Frontal cortex (tissue), 4 donors: ENCODE data around the gene MBD6. TPM values are rescaled to one million over a fixed set of nuclear protein-coding genes. Genes with fewer than 3 reads are reported as not detected.
"Not testable (repeated sequence)": the region's sequence is repeated elsewhere in the genome, so short reads cannot be mapped to it uniquely, and the experiment has no call there.

ENCODE experiments used
- DNase-seq, 2 donors: peaks; one replicate each; pipeline ENCODE4 v3.0.0; 2012; ENCODE audit warnings: low spot score in 2 of 2
- FAIRE-seq: peaks from 2 replicates; lab custom pipeline; 2012; peaks lifted over from hg19 to GRCh38; lab: Jason Lieb, UNC
- total RNA-seq: library from RNA; depleted of rRNA; stranded (reverse); fragments of >200 nt; gene quantifications from one replicate; pipeline ENCODE4 v1.2.3, GENCODE V29; 2014
- donor health status: control.
- donor health status: control.
- donor health status: control.

The MBD6 gene
- total RNA-seq, 1 donor from 2014 or later: 1.2 TPM

GRCh38 chr12:57488402-57489156 is 34.0 kb upstream of the MBD6 start:
- FAIRE-seq (no peak), DNase-seq (no peak)

DNA sequence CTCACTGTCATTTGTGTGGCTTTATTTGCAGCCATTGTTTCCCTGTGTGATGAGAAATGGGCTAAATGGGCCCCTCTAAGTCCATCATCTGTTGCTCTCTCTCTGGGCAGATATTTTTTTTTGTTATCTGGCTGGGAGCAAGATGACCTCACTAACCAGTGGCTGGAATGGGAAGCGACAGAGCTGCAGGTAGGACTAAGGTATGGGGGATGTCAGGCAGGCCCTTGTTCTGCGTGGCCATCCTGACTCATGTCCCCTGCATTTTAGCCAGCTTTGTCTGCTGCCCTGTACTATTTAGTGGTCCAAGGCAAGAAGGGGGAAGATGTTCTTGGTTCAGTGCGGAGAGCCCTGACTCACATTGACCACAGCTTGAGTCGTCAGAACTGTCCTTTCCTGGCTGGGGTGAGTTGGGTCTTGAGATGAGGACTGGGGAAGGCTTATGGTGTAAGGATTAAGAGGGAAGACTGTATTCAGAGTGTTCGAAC is 33.4 kb upstream of the MBD6 start:
- no peak for FAIRE-seq
- no peak for DNase-seq

DNA sequence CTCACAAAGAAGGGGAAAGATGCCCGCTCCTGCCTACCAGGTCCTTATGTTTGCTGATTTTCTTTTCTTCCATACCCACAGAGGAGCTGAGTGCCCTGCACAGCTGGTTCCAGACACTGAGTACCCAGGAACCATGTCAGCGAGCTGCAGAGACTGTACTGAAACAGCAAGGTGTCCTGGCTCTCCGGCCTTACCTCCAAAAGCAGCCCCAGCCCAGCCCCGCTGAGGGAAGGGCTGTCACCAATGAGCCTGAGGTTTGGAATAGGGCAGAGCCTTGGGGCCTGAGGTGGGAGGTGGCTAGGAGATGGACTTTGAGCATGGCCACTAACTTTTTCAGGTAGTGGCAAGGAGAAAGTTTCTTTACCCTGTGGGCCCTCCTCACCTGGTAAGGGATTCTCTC is 32.5 kb upstream of the MBD6 start:
- no peak for DNase-seq
- FAIRE-seq: no peak

- no peak for DNase-seq
- no peak for FAIRE-seq
These were observed 31.0 kb upstream of the MBD6 start for GRCh38 chr12:57491393-57492280.

DNA sequence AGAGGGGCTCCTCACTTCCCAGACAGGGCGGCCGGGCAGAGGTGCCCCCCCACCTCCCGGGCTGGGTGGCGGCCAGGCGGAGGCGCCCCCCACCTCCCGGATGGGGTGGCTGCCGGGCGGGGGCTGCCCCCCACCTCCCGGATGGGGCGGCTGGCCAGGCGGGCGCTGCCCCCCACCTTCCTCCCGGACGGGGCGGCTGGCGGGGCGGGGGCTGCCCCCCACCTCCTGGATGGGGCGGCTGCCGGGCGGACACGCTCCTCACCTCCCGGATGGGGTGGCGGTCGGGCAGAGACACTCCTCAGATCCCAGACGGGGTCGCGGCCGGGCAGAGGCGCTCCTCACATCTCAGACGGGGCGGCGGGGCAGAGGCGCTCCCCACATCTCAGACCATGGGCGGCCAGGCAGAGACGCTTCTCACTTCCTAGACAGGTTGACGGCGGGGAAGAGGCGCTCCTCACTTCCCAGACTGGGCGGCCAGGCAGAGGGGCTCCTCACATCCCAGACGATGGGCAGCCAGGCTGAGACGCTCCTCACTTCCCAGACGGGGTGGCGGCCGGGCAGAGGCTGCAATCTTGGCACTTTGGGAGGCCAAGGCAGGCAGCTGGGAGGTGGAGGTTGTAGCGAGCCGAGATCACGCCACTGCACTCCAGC is 27.4 kb upstream of the MBD6 start:
- FAIRE-seq, DNase-seq: not testable (repeated sequence)

DNA sequence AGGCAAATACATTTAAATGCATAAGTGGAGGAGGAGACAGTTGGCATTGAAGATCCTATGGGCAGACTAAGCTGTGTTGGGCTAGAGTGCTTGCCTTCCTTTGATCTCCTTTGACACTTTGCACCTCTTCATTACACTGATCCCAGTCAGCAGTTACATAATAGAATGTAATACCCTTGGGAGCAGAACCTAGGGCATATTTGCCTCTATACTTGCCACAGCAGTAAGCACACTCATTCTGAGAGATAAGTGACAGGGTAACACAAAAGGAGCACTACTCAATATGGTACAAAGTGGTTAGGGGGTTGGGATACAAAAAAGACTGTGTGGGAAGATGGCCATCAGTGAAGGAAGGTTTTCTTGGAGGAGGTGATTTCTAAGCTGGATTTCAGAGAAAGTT is 25.8 kb upstream of the MBD6 start:
- DNase-seq (no peak), FAIRE-seq (no peak)

GRCh38 chr12:57497223-57498131 is 25.1 kb upstream of the MBD6 start:
- DNase-seq (no peak), FAIRE-seq (no peak)

- no peak for DNase-seq
- no peak for FAIRE-seq
These were observed 24.5 kb upstream of the MBD6 start for GRCh38 chr12:57498132-57498502.

GRCh38 chr12:57498571-57498970 is 24.1 kb upstream of the MBD6 start:
- DNase-seq (no peak), FAIRE-seq (no peak)

DNA sequence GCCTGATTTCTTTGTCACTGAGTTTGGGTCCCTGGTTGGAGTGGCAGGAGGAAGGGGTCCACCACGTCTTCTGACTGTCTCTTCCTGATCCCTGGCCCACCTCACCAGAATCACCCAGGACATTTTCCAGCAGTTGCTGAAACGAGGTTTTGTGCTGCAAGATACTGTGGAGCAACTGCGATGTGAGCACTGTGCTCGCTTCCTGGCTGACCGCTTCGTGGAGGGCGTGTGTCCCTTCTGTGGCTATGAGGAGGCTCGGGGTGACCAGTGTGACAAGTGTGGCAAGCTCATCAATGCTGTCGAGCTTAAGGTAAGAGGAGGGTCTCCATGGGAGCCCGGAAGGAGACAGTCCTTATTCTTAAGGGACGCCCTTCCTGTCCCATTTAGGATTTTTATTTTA is 22.4 kb upstream of the MBD6 start:
- FAIRE-seq (no peak), DNase-seq (no peak)

DNA sequence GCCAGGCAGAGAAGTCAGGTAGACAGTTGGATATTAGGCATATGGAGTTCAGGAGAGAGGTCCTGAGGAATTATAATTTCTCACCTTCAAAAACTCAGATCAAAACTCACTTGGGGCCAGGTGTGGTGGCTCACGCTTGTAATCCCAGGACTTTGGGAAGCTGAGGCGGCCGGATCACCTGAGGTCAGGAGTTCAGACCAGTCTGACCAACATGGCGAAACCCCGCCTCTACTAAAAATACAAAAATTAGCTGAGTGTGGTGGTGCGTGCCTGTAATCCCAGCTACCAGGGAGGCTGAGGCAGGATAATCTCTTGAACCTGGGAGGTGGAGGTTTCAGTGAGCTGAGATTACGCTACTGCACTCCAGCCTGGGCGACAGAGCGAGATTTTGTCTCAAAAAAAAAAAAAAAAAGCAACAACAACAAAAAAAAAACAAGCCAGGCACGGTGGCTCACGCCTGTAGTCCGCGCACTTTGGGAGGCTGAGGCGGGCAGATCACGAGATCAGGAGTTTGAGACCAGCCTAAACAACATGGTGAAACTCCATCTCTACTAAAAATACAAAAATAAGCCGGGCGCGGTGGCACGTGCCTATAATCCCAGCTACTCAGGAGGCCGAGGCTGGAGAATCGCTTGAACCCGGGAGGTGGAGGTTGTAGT is 20.2 kb upstream of the MBD6 start:
- not testable (repeated sequence) for FAIRE-seq, DNase-seq

DNA sequence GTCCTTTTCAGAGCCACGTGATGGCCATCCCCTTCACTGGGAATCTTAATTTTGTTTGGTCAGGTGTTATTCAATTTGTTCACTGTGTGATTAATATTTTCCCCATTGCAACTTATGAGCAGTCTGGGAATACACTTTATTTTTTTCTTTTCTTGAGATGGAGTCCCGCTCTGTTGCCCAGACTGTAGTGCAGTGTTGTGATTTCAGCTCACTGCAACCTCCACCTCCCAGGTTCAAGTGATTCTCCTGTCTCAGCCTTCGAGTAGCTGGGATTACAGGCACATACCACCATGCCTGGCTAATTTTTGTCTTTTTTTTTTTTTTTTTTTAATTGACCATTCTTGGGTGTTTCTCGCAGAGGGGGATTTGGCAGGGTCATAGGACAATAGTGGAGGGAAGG is 16.1 kb upstream of the MBD6 start:
- FAIRE-seq, DNase-seq: not testable (repeated sequence)

DNA sequence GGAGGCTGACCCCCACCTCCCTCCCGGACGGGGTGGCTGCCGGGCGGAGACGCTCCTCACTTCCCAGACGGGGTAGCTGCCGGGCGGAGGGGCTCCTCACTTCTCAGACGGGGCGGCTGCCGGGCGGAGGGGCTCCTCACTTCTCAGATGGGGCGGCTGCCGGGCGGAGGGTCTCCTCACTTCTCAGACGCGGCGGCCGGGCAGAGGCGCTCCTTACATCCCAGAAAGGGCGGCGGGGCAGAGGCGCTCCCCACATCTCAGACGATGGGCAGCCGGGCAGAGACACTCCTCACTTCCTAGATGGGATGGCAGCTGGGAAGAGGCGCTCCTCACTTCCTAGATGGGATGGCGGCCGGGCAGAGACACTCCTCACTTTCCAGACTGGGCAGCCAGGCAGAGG is 14.8 kb upstream of the MBD6 start:
- DNase-seq, FAIRE-seq: not testable (repeated sequence)

DNA sequence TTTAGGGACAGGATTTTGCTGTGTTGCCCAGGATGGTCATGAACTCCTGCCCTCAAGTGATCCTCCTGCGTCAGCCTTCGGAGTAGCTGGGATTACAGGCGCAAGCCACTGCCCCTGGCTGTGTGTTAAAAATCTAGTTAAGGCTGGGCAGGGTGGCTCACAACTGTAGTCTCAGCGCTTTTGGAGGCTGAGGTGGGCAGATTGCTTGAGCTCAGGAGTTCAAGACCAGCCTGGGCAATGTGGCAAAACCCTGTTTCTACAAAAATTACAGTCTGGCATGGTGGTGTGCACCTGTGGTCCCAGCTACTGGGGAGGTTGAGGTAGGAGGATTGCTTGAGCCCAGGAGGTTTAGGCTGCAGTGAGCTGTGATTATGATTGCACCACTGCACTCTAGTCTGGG is 11.5 kb upstream of the MBD6 start:
- FAIRE-seq (no peak), DNase-seq (no peak)

GRCh38 chr12:57511588-57512325 is 10.9 kb upstream of the MBD6 start:
- no peak for DNase-seq
- FAIRE-seq: no peak

- DNase-seq (no peak), FAIRE-seq (no peak)
These were observed 10.0 kb upstream of the MBD6 start for GRCh38 chr12:57512665-57513064.

DNA sequence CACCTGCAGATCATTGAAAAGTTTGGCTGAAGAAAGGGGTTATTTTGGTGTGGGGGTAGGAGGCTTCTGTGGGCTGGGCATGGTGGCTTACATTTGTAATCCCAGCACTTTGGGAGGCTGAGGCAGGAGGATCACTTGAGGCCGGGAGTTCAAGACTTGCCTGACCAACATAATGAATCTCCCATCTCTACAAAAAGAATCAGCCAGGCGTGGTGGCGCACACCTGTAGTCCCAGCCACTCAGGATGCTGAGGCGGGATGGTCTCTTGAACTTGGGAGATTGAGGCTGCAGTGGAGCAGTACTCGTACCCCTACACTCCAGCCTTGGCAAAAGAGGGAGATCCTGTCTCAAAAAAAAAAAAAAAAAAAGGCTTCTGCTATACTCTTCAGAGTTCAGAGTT is 9.4 kb upstream of the MBD6 start:
- DNase-seq (no peak), FAIRE-seq (no peak)

- not testable (repeated sequence) for FAIRE-seq, DNase-seq
These were observed 8.9 kb upstream of the MBD6 start for GRCh38 chr12:57513677-57514076.
